Transverse colon (tissue), 4 donors: ENCODE results near the gene MT1F. TPM values are rescaled to one million over a fixed set of nuclear protein-coding genes. Genes with fewer than 3 reads are reported as not detected.
"Not testable (repeated sequence)": the region's sequence is repeated elsewhere in the genome, so short reads cannot be mapped to it uniquely, and the experiment has no call there.

Experiments used
- DNase-seq: peaks from one replicate; pipeline ENCODE4 v3.0.0-alpha.2; 2019
- H3K27ac ChIP-seq, 4 donors: fragments of 200-600 bp; sonication (generic); 2 replicates each; pipeline ENCODE4 v1.5.1; 2016 to 2018; ENCODE audit warnings: inconsistent platforms in 4 of 4
- H3K27me3 ChIP-seq: fragments of 200-600 bp; sonication (generic); 2 replicates; pipeline ENCODE4 v1.5.1; 2017; ENCODE audit warnings: inconsistent platforms
- H3K36me3 ChIP-seq, 4 donors: fragments of 200-600 bp; sonication (generic); 2 replicates each; pipeline ENCODE4 v1.5.1; 2017 to 2019; ENCODE audit warnings: inconsistent platforms in 4 of 4
- H3K4me1 ChIP-seq, 4 donors: fragments of 200-600 bp; sonication (generic); 2 replicates each; pipeline ENCODE4 v1.5.1; 2017 to 2020; ENCODE audit warnings: inconsistent platforms in 4 of 4
- H3K4me3 ChIP-seq, 4 donors: fragments of 200-600 bp; sonication (generic); 1 replicate in 1 of 4; 2 replicates in 3 of 4; pipeline versions ENCODE4 v1.5.1 to v1.6.1; 2017 to 2019; ENCODE audit warnings: inconsistent platforms in 4 of 4
- H3K9me3 ChIP-seq, 2 donors: fragments of 200-600 bp; sonication (generic); 2 replicates each; pipeline ENCODE4 v1.5.1; 2017 to 2019; ENCODE audit warnings: inconsistent platforms in 2 of 2
- EP300 ChIP-seq: sonication (generic); formaldehyde crosslinking; IDR thresholded peaks from one replicate; pipeline ENCODE4 v1.6.1; 2017; ENCODE audit warnings: antibody characterized with exemption, low read depth
- POLR2A ChIP-seq: fragments of 450-650 bp; IDR thresholded peaks from one replicate; pipeline ENCODE4 v1.6.1; 2016; ENCODE audit warnings: antibody characterized with exemption, mild to moderate bottlenecking, moderate library complexity
- POLR2AphosphoS5 ChIP-seq, 3 donors: sonication (generic); formaldehyde crosslinking; IDR thresholded peaks; one replicate each; pipeline ENCODE4 v1.6.1; 2016; ENCODE audit warnings: antibody characterized with exemption in 3 of 3
- WGBS, 2 donors: methylation state at CpG; one replicate each; pipeline ENCODE4 v1.1.5; 2018; ENCODE audit warnings: low coverage in 1 of 2; 5-methylcytosine and 5-hydroxymethylcytosine counted together
- in situ Hi-C, 4 donors: fragments of 200-750 bp; cut with MboI; loops; one replicate each; pipeline versions ENCODE4 v1.15.0 to v1.15.1; 2017; ENCODE audit warnings: low sequenced_read_pairs in 3 of 4, low pct_ligation_motif_present in 1 of 4, low pct_unique_long_range_greater_than_20kb in 1 of 4
- intact Hi-C: fragments of 100-400 bp; cut with DNase I; formaldehyde crosslinking; loops from one replicate; pipeline ENCODE4 v1.15.1; 2023; ENCODE audit warnings: low total_unique reads
- total RNA-seq, 4 donors: library from RNA; depleted of rRNA; stranded (reverse); fragments of >200 nt; gene quantifications; one replicate each; pipeline ENCODE4 v1.1.0, GENCODE V29; 2016
- TF ChIP-seq, protein P1 (sequence below), 5 experiments: fragments of 200-600 bp in 3 of 5; fragments of 450-650 bp in 2 of 5; sonication (generic) in 3 of 5; IDR thresholded peaks; 1 replicate in 2 of 5; 2 replicates in 3 of 5; pipeline ENCODE4 v1.5.1; 2016 to 2017; ENCODE audit warnings: antibody characterized with exemption in 5 of 5, inconsistent platforms in 3 of 5, mild to moderate bottlenecking in 2 of 5, moderate library complexity in 1 of 5

MT1F gene
- total RNA-seq, 4 donors from 2014 or later = 6.8 to 54.5 (median 18.9) TPM

DNA sequence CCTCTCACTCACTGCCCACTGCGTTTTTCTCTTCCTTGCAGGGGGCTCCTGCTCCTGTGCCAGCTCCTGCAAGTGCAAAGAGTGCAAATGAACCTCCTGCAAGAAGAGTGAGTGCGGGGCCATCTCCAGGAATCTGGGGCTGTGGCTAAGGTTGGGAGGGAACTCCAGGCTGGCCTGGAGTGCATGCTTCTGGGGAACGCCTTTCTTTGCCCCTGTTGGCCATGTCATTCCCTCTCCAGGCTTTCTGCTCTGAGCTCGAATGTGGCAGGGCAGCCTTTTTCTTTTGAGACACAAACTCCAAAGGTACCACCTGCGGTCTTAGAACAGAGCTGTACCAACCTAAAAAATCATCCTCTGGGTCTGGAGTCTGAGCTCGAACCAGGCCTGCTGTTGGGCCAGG, 39.6 kb upstream of the MT1F start:
- Histone ChIP-seq H3K9me3 (no peaks in the 10 kb centered on the region), H3K4me1 (peaks cover 5 to 16% (median 10%) of the 10 kb centered on the region in 4 donors), H3K27me3 (peaks cover 4% of the 10 kb centered on the region), H3K27ac (no peak overlapping the region), H3K36me3 (no peaks in the 10 kb centered on the region), H3K4me3 (no peak overlapping the region)
- intact Hi-C loops = no loop called here
- 83 to 100% methylated on average over 2 to 6 of the region's 6 CpGs for WGBS, 2 donors
- no peak for TF ChIP-seq EP300
- no peak for TF ChIP-seq POLR2A
- TF ChIP-seq, protein P1, sequence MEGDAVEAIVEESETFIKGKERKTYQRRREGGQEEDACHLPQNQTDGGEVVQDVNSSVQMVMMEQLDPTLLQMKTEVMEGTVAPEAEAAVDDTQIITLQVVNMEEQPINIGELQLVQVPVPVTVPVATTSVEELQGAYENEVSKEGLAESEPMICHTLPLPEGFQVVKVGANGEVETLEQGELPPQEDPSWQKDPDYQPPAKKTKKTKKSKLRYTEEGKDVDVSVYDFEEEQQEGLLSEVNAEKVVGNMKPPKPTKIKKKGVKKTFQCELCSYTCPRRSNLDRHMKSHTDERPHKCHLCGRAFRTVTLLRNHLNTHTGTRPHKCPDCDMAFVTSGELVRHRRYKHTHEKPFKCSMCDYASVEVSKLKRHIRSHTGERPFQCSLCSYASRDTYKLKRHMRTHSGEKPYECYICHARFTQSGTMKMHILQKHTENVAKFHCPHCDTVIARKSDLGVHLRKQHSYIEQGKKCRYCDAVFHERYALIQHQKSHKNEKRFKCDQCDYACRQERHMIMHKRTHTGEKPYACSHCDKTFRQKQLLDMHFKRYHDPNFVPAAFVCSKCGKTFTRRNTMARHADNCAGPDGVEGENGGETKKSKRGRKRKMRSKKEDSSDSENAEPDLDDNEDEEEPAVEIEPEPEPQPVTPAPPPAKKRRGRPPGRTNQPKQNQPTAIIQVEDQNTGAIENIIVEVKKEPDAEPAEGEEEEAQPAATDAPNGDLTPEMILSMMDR (IDR thresholded peaks at IDR 0.05) = no peak
- TF ChIP-seq POLR2AphosphoS5 (IDR thresholded peaks at IDR 0.05) = no peak
- no peak for DNase-seq
- in situ Hi-C loops = no loop called here

DNA sequence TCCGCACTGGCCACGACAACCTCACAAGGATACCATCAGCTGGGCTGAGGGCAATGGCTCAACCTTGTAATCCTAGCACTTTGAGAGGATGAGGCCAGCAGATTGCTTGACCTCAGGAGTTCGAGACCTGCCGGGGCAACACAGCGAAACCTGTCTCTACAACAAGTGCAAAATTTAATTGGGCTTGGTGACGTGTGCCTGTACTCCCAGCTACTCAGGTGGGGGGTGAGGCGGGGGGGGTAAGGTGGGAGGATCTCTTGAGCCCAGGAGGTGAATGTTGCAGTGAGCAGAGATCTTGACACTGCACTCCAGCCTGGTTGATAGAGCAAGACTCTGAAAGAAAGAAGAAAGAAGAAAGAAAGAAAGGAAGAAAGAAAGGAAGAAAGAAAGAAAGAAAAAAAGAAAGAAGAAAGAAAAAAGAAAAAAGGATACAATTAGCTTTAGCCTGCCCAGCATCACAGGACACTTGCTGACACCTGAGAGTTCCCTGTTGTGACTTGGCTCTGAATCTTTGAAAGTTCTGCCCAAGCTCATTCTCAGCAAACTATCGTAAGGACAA, 37.3 kb upstream of the MT1F start:
- Histone ChIP-seq H3K36me3 (no peaks in the 10 kb centered on the region), H3K27me3 (peaks cover 4% of the 10 kb centered on the region), H3K4me1 (peaks cover 5 to 21% (median 12%) of the 10 kb centered on the region in 4 donors), H3K9me3 (no peaks in the 10 kb centered on the region), H3K4me3 (no peak overlapping the region), H3K27ac (no peak overlapping the region)
- DNase-seq = no peak
- intact Hi-C loops = no loop called here
- in situ Hi-C loops = no loop called here
- 91% methylated on average over 7 of the region's 8 CpGs; no CpG with 5 or more reads in 1 of the 2 donors for WGBS, 2 donors
- TF ChIP-seq POLR2AphosphoS5 (IDR thresholded peaks at IDR 0.05) = no peak
- no peak for TF ChIP-seq EP300
- TF ChIP-seq, protein P1 (IDR thresholded peaks at IDR 0.05) = no peak
- no peak for TF ChIP-seq POLR2A

DNA sequence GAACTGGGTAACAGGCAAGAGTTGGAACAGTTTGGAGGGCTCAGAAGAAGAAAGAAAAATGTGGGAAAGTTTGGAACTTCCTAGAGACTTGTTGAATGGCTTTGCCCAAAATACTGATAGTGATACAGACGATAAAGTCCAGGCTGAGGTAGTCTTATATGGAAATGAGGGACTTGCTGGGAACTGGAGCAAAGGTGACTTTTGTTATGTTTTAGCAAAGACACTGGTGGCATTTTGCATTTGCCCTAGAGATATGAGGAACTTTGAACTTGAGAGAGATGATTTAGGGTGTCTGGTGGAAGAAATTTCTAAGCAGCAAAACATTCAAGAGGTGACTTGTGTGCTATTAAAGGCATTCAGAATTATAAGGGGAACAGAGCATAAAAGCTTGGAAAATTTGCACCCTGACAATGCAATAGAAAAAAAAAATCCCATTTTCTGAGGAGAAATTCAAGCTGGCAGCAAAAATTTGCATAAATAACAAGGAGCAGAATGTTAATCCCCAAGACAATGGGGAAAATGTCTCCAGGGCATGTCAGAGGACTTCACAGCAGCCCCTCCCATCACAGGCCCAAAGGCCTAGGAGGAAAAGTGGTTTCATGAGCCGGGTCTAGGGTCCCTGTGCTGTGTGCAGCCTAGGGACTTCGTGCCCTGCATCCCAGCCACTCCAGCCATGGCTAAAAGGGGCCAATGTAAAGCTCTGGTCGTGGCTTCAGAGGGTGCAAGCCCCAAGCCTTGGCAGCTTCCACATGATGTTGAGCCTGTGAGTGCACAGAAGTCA, 35.9 kb upstream of the MT1F start:
- intact Hi-C loops, in situ Hi-C loops, H3K9me3 ChIP-seq, H3K36me3 ChIP-seq, H3K27me3 ChIP-seq, H3K27ac ChIP-seq, DNase-seq, H3K4me3 ChIP-seq: not testable (repeated sequence)
- 30 to 79% methylated on average over 1 to 4 of the region's 4 CpGs for WGBS, 2 donors
- peaks cover 5 to 28% (median 24%) of the 10 kb centered on the region in 4 donors for H3K4me1 ChIP-seq

DNA sequence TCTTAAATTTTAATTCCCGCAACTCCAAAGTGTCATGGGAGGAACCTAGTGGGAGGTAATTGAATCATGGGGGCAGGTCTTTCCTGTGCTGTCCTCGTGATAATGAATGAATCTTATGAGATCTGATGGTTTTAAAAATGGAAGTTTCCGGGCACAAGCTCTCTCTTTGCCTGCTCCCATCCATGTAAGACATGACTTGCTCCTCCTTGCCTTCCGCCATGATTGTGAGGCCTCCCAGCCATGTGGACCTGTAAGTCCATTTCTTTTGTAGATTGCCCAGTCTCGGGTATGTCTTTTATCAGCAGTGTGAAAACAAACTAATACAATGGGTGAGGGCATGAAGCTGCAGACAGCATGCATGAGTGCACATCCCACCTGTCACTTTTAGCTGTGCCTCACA, 34.6 kb upstream of the MT1F start:
- DNase-seq, H3K27me3 ChIP-seq, H3K4me3 ChIP-seq, H3K36me3 ChIP-seq, H3K9me3 ChIP-seq, H3K27ac ChIP-seq, intact Hi-C loops, in situ Hi-C loops: not testable (repeated sequence)
- H3K4me1 ChIP-seq = peaks cover 0 to 22% (median 17%) of the 10 kb centered on the region in 4 donors
- WGBS, 2 donors = 82% methylated on average over 5 of the region's 5 CpGs; no CpG with 5 or more reads in 1 of the 2 donors

DNA sequence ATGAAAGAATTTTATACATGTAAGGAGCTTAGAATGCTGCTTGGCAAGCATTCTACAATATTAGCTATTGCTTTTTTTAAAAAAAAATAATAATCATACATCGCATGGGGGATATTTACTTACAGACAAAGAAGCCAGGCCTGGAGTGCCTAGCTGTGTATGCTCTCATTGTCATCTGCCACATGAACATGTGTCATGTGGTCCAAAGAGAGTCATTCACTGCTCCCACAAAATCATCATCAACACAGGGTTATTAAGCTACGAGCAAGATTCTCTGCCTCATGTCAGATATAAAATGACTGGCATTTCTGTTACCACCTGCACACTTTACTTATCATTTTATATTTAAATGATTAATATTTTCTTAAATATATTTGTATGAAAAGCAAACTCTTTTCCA, 34.1 kb upstream of the MT1F start:
- Histone ChIP-seq H3K4me3 (no peak overlapping the region), H3K36me3 (no peaks in the 10 kb centered on the region), H3K27me3 (peaks cover 4% of the 10 kb centered on the region), H3K9me3 (no peaks in the 10 kb centered on the region), H3K4me1 (peaks cover 0 to 22% (median 17%) of the 10 kb centered on the region in 4 donors), H3K27ac (no peak overlapping the region)
- WGBS, 2 donors = 97 to 100% methylated on average over 2 of the region's 2 CpGs
- no peak for DNase-seq
- TF ChIP-seq EP300 (no peak), POLR2AphosphoS5 (IDR thresholded peaks at IDR 0.05) (no peak), POLR2A (no peak)
- TF ChIP-seq, protein P1 (IDR thresholded peaks at IDR 0.05) = no peak
- intact Hi-C loops = no loop called here
- in situ Hi-C loops = no loop called here
